Liver (tissue), 9 donors: ENCODE data around the gene NFATC4. TPM values are rescaled to one million over a fixed set of nuclear protein-coding genes. Genes with fewer than 3 reads are reported as not detected.

Experiments used
- DNase-seq: peaks from one replicate; pipeline ENCODE4 v3.0.0-alpha.2; 2017; ENCODE audit warnings: low spot score
- H3K27ac ChIP-seq, 2 donors: one replicate each; pipeline ENCODE4 v1.7.0; 2013; ENCODE audit warnings: inconsistent platforms in 2 of 2, low read length in 2 of 2, control low read depth in 1 of 2, low read depth in 1 of 2, mild to moderate bottlenecking in 1 of 2
- H3K27me3 ChIP-seq, 4 donors: one replicate each; pipeline versions ENCODE4 v1.6.1 to v1.7.0; 2013; ENCODE audit warnings: low read length in 3 of 4, inconsistent platforms in 1 of 4, mild to moderate bottlenecking in 1 of 4, moderate library complexity in 1 of 4; ENCODE audit not compliant: control insufficient read depth in 4 of 4, insufficient read depth in 4 of 4
- H3K36me3 ChIP-seq, 4 donors: one replicate each; pipeline versions ENCODE4 v1.6.1 to v1.7.0; 2013; ENCODE audit warnings: low read length in 3 of 4, mild to moderate bottlenecking in 3 of 4, low read depth in 1 of 4, moderate library complexity in 1 of 4; ENCODE audit not compliant: control insufficient read depth in 4 of 4, insufficient read depth in 3 of 4
- H3K4me1 ChIP-seq, 4 donors: one replicate each; pipeline versions ENCODE4 v1.6.1 to v1.7.0; 2013; ENCODE audit warnings: low read length in 3 of 4, mild to moderate bottlenecking in 3 of 4, moderate library complexity in 1 of 4; ENCODE audit not compliant: control insufficient read depth in 4 of 4, insufficient read depth in 4 of 4
- H3K4me3 ChIP-seq, 3 donors: one replicate each; pipeline versions ENCODE4 v1.6.1 to v1.7.0; 2013; ENCODE audit warnings: low read length in 3 of 3, control low read depth in 1 of 3, low read depth in 1 of 3, mild to moderate bottlenecking in 1 of 3
- H3K9ac ChIP-seq, 2 donors: one replicate each; pipeline ENCODE4 v1.7.0; 2013; ENCODE audit warnings: low read length in 2 of 2, mild to moderate bottlenecking in 2 of 2, moderate library complexity in 2 of 2, control low read depth in 1 of 2, low read depth in 1 of 2
- H3K9me3 ChIP-seq, 4 donors: one replicate each; pipeline versions ENCODE4 v1.6.1 to v1.7.0; 2013; ENCODE audit warnings: low read length in 3 of 4; ENCODE audit not compliant: control insufficient read depth in 4 of 4
- ATF3 ChIP-seq: IDR thresholded peaks from 2 replicates; pipeline ENCODE4 v1.6.1; 2016; ENCODE audit warnings: antibody characterized with exemption
- CTCF ChIP-seq: fragments of 150-350 bp; IDR thresholded peaks from 2 replicates; pipeline ENCODE4 v1.5.1; 2017; ENCODE audit warnings: improper control_type of control experiment, low read depth, low read length; ENCODE audit not compliant: missing input control
- FOXA1 ChIP-seq: IDR thresholded peaks from 2 replicates; pipeline ENCODE4 v1.6.1; 2016; ENCODE audit warnings: antibody characterized with exemption
- GABPA ChIP-seq, 2 donors: IDR thresholded peaks in 1 of 2; conservative IDR thresholded peaks in 1 of 2; 2 replicates each; pipeline ENCODE4 v1.6.1; 2016; ENCODE audit warnings: antibody characterized with exemption in 2 of 2, mild to moderate bottlenecking in 1 of 2, moderate library complexity in 1 of 2
- HNF4A ChIP-seq, 2 donors: conservative IDR thresholded peaks; 2 replicates each; pipeline ENCODE4 v1.6.1; 2016; ENCODE audit warnings: antibody characterized with exemption in 2 of 2, mild to moderate bottlenecking in 2 of 2
- HNF4G ChIP-seq: IDR thresholded peaks from 2 replicates; pipeline ENCODE4 v1.6.1; 2016; ENCODE audit warnings: antibody characterized with exemption
- JUND ChIP-seq, 2 donors: IDR thresholded peaks; 2 replicates each; pipeline ENCODE4 v1.6.1; 2016; ENCODE audit warnings: antibody characterized with exemption in 2 of 2
- NR2F2 ChIP-seq: IDR thresholded peaks from 2 replicates; pipeline ENCODE4 v1.6.1; 2016; ENCODE audit warnings: antibody characterized with exemption
- RAD21 ChIP-seq, 2 donors: IDR thresholded peaks; 2 replicates each; pipeline ENCODE4 v1.6.1; 2016; ENCODE audit warnings: antibody characterized with exemption in 2 of 2, mild to moderate bottlenecking in 2 of 2
- REST ChIP-seq: IDR thresholded peaks from 2 replicates; pipeline ENCODE4 v1.6.1; 2016; ENCODE audit warnings: antibody characterized with exemption, mild to moderate bottlenecking
- ZBTB33 ChIP-seq: IDR thresholded peaks from 2 replicates; pipeline ENCODE4 v1.6.1; 2016; ENCODE audit warnings: antibody characterized with exemption
- WGBS: extraction: QIAGEN DNeasy Blood & Tissue Kit; methylation state at CpG from one replicate; pipeline ENCODE4 v1.1.7; 2013; 5-methylcytosine and 5-hydroxymethylcytosine counted together
- polyA plus RNA-seq, 2 donors: library from polyadenylated mRNA; stranded (reverse) in 1 of 2; unstranded in 1 of 2; fragments of 200-250 nt in 1 of 2; fragments of >200 nt in 1 of 2; fragmentation: Nextera tagmentation in 1 of 2; extraction: Ambion mirVana in 1 of 2; gene quantifications; one replicate each; pipeline versions ENCODE4 v1.2.1 to v1.2.3, GENCODE V29; 2013 to 2015
- total RNA-seq, 2 donors: library from RNA; depleted of rRNA; stranded (reverse); fragments of >200 nt; gene quantifications; one replicate each; pipeline ENCODE4 v1.2.3, GENCODE V29; 2014
- donor health status: healthy.
- donor health status: healthy.
- donor health status: healthy.
- donor health status: healthy.
- donor health status: healthy.

The NFATC4 gene
- total and polyA plus RNA-seq, 4 donors = 1.0 to 3.6 (median 1.8) TPM

GRCh38 chr14:24378981-24379906, 11.3 kb downstream of the NFATC4 start:
- no peak overlapping the region for H3K4me3 ChIP-seq
- TF ChIP-seq ZBTB33 (no peak), JUND (IDR thresholded peaks at IDR 0.05) (no peak), CTCF (no peak), FOXA1 (no peak), GABPA (IDR thresholded peaks at IDR 0.05 in 1 of 2, conservative IDR thresholded peaks at IDR 0.05 in 1 of 2) (no peak)
- H3K36me3 ChIP-seq = no peaks in the 10 kb centered on the region
- 91% methylated on average over 7 of the region's 7 CpGs for WGBS
- H3K27ac ChIP-seq = no peak overlapping the region
- no peaks in the 10 kb centered on the region for H3K27me3 ChIP-seq
- H3K9me3 ChIP-seq = no peaks in the 10 kb centered on the region
- DNase-seq = no peak
- no peak overlapping the region for H3K9ac ChIP-seq
- no peaks in the 10 kb centered on the region for H3K4me1 ChIP-seq

- Histone ChIP-seq H3K27me3 (no peaks in the 10 kb centered on the region), H3K9ac (no peak overlapping the region), H3K9me3 (no peaks in the 10 kb centered on the region), H3K36me3 (no peaks in the 10 kb centered on the region), H3K4me1 (no peaks in the 10 kb centered on the region), H3K27ac (no peak overlapping the region), H3K4me3 (no peak overlapping the region)
- DNase-seq = no peak
- 87% methylated on average over 15 of the region's 15 CpGs for WGBS
- TF ChIP-seq ATF3 (no peak), ZBTB33 (no peak), FOXA1 (no peak), REST (no peak), HNF4G (no peak), HNF4A (conservative IDR thresholded peaks at IDR 0.05) (no peak), RAD21 (IDR thresholded peaks at IDR 0.05) (no peak), JUND (IDR thresholded peaks at IDR 0.05) (no peak), NR2F2 (no peak)
These were observed 12.1 kb downstream of the NFATC4 start for GRCh38 chr14:24379907-24380730.
